Ishikawa (cell line): ENCODE measurements around the gene FSCN2.

ENCODE experiments used
- CEBPB ChIP-seq: IDR thresholded peaks from 2 replicates; pipeline ENCODE4 v1.6.1; 2012
- CREB1 ChIP-seq: IDR thresholded peaks from 2 replicates; pipeline ENCODE4 v1.6.1; 2012; ENCODE audit warnings: low read depth
- EGR1 ChIP-seq: IDR thresholded peaks from 2 replicates; pipeline ENCODE4 v1.6.1; 2012
- EP300 ChIP-seq: IDR thresholded peaks from 2 replicates; pipeline ENCODE4 v1.6.1; 2012; ENCODE audit warnings: borderline replicate concordance
- FOXM1 ChIP-seq: IDR thresholded peaks from 2 replicates; pipeline ENCODE4 v1.6.1; 2012; ENCODE audit warnings: low read depth, borderline replicate concordance
- NFIC ChIP-seq: IDR thresholded peaks from 2 replicates; pipeline ENCODE4 v1.6.1; 2012
- RAD21 ChIP-seq: IDR thresholded peaks from 2 replicates; pipeline ENCODE4 v1.6.1; 2012; ENCODE audit warnings: low read depth
- REST ChIP-seq: IDR thresholded peaks from 2 replicates; pipeline ENCODE4 v1.6.1; 2012; ENCODE audit warnings: low read depth, mild to moderate bottlenecking
- TAF1 ChIP-seq: IDR thresholded peaks from 2 replicates; pipeline ENCODE4 v1.6.1; 2012; ENCODE audit warnings: low read depth, mild to moderate bottlenecking
- TCF12 ChIP-seq: IDR thresholded peaks from 2 replicates; pipeline ENCODE4 v1.6.1; 2012; ENCODE audit warnings: low read depth
- TEAD4 ChIP-seq: IDR thresholded peaks from 2 replicates; pipeline ENCODE4 v1.6.1; 2012
- YY1 ChIP-seq: IDR thresholded peaks from 2 replicates; pipeline ENCODE4 v1.6.1; 2012; ENCODE audit warnings: low read depth
- ZBTB7A ChIP-seq: IDR thresholded peaks from 2 replicates; pipeline ENCODE4 v1.6.1; 2012; ENCODE audit warnings: low read depth
- TF ChIP-seq, protein P1 (sequence below): IDR thresholded peaks from 2 replicates; pipeline ENCODE4 v1.6.1; 2012
- TF ChIP-seq, protein P2 (sequence below): IDR thresholded peaks from 2 replicates; pipeline ENCODE4 v1.6.1; 2012

FSCN2 gene

GRCh38 chr17:81574643-81574956, 46.4 kb downstream of the FSCN2 start:
- TF ChIP-seq ZBTB7A (no peak), CEBPB (no peak), CREB1 (no peak), REST (no peak), TAF1 (no peak), EGR1 (no peak), FOXM1 (no peak), EP300 (no peak)
- TF ChIP-seq, protein P1, sequence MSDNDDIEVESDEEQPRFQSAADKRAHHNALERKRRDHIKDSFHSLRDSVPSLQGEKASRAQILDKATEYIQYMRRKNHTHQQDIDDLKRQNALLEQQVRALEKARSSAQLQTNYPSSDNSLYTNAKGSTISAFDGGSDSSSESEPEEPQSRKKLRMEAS: no peak

DNA sequence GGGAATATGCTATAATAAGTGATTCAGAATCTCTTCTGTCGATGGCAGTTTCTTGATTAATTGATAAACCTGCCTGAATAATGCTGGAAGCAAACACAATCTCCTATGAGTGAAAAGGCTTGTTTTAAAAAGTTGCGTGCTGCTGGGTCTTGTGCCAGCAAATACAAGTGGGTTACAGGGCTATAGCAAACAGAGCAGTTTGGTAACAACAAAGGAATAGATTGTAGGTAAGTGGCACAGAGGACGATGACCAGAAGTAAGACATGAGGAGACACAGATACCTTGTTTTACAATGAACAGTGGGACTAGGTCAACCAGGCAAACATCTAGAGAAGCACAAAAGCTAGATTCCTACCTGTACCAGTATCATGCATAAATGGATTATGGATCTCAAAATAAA, 47.7 kb downstream of the FSCN2 start:
- TF ChIP-seq EP300 (no peak), TEAD4 (no peak), NFIC (no peak), ZBTB7A (no peak), RAD21 (no peak), EGR1 (no peak), TCF12 (no peak), REST (no peak), CREB1 (no peak), YY1 (no peak)
- TF ChIP-seq, protein P2, sequence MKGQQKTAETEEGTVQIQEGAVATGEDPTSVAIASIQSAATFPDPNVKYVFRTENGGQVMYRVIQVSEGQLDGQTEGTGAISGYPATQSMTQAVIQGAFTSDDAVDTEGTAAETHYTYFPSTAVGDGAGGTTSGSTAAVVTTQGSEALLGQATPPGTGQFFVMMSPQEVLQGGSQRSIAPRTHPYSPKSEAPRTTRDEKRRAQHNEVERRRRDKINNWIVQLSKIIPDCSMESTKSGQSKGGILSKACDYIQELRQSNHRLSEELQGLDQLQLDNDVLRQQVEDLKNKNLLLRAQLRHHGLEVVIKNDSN: no peak
- TF ChIP-seq, protein P1: no peak

DNA sequence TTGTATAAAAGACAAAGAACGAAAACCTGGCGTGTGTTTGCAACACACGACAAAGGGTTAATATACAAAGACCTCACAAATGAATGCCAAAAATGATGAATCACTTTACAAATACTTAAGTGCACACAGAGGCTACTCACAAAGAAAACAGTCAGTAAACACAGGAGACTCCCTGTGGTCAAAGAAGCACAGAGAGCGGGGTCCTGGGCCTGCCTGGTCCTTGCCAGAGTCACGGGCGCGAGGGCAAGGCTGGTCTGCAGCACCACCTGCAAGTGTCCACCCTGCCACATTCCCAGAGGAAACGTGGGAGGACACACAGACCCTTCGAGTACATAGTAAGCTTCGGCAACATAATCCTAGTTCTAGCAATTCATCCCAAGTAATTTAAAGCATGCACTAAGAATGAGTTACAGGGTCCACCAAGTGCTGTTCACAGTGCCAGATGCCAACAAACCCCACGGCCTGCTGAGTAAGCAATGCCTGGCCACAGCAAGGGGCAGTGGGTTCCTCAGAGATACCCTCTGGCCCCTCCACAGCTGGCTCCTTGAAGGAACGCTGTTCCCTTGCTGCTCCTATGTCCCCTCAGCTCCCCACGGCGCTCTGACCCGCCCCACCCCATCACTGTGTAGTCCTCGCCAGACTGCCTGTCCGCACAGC, 48.6 kb downstream of the FSCN2 start:
- no peak for TF ChIP-seq CREB1
- TF ChIP-seq NFIC: peak; percentile 65; the same call in 1 of the 2 replicates
- no peak; the same call in 1 of the 2 replicates for TF ChIP-seq TEAD4
- no peak for TF ChIP-seq TCF12

- TF ChIP-seq FOXM1 (no peak), ZBTB7A (no peak), CEBPB (no peak), EGR1 (no peak), YY1 (no peak), TCF12 (no peak), EP300 (no peak), NFIC (no peak)
- TF ChIP-seq, protein P2: no peak
Observed at GRCh38 chr17:81577278-81578000, 49.3 kb downstream of the FSCN2 start.

DNA sequence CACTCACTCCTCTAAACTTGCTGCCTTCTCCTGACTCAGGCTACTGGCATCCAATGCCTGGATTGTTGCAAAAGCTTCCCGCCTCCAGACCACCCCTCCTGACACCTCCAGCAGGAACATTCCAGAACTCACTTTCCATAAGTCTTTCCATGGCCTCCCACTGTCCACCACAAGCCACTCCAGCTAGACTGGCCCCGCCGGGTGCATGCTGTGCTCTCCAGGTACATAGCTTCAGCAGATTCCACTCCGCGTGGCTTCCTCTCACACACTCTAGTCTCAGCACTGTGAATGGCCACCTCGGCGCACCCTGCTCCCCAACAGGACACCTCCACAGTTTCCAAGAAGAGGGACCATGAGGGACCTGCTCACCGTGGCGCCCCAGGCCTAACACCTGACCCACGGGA, 49.9 kb downstream of the FSCN2 start:
- TF ChIP-seq FOXM1 (no peak), NFIC (0 out of 2 replicates have a peak, but pooled peaks have one; percentile 8), TEAD4 (peak; percentile 42; the same call in 1 of the 2 replicates), CEBPB (peak; percentile 22; the same call in 1 of the 2 replicates), TCF12 (0 out of 2 replicates have a peak, but pooled peaks have one; percentile 8), REST (no peak), CREB1 (no peak)
- TF ChIP-seq, protein P2: no peak
- TF ChIP-seq, protein P1: peak; percentile 49
